GM19397 (cell line): ENCODE data around the gene NRP1.

Experiments
- ATAC-seq: cut with Tn5 transposase; IDR thresholded peaks from one replicate; pipeline ENCODE4 v1.9.1; 2021; ENCODE audit warnings: mild to moderate bottlenecking, moderate library complexity; ENCODE audit not compliant: unreplicated experiment

The NRP1 gene

DNA sequence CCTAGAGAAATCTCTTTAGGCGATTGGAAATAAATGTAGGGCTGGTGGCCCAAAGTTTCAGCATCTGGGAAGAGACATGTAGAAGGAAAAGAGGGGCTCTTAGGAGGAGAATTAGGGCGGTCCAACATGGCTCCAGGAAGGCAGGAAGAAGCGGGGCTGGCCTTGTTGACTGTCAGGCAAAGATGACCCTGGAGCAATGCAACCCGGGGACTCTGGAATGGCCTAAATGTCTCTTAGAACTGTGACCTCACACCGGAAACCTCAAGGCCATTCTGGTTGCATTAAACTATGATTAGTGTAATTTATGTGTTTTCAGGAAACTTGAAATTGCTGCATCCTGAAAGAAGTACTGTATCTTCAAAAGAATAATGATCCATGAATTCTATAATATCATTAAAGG is 66.8 kb downstream of the NRP1 start:
- ATAC-seq: no peak

DNA sequence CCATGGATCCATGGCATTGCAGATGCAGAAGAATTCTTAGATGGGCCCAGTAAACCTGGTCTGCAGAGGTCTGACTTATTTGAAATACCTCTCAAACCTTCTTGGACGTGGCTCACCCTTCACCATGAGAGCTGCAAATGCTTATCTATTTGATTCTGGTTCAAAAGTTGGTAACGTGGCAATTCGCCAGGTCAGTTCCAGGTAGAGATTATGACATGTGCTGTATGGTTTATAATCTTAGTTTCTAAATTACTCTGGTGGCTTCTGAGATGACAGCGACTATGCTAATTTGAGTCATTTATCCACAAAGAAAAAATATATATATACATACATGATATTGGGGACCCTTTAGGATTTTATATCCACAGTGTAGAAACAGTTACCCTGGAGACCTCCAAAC is 68.8 kb downstream of the NRP1 start:
- ATAC-seq: no peak

DNA sequence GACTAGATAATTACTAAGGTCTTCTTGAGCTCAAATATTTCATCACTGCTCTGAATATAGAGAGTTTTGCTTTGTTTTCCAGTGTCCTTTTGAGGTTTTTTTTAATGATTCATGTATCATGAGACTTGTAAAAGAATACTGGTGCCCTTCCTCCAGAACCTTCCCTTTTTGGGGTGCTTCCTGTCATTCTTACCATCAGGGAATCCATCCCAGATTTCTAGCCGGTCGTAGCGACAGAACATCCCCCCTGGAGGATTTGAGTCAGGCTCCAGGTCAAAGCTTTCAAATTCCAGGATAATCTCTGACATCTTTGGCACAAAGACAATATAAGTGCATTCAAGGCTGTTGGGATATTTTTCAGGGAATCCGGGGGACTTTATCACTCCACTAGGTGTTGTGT is 71.0 kb downstream of the NRP1 start:
- no peak for ATAC-seq

DNA sequence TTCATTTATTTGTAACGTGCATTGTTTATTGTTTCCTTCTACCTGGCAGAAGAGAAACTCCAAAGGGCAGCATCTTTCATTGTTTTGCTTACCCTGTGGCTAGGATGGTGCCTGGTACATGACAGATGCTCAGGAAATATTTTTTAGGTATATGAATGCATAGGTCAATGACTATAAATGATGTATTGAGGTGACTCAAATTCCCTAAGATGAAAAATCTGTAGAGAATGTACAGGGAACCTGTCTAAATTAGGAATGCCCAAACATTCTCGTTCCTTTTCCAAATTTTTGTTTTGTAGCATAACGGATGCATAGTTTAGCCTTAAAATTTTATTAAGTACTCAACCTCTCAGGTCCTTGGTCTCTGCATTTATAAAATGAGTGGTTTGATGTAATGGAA is 71.6 kb downstream of the NRP1 start:
- no peak for ATAC-seq

DNA sequence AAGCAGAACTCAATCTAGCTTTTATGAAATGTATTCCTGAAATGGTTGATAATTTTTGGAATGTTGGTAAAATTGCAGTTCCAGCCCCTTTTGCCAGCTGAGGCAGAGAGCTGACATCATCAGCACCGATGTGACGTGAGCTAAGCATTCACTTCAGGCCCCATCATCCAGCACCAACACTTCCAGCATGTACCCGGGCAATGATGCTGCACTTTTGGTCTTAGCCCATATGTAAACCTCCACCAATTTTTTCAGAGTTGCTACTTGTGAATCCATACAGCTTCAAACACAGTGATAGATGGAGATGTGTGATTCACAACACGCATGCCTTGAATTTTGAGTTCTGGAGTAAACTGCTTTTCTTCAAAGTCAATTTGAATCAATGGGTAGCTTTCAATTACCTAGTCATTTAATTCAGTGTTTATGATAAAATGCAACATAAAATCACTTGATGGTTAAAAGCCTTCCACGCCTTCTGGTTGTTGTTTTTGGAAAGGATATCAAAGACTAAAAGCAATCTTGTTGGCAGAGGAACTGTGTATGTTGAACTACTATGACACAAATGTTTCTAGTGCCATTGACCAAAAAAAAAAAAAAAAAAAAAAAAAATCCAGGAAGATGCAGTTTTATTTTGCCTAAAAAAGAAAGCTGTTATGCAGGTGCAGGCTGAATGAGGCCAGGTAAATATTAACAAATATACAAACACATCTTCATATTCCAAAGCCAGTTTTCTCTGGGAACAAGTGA is 73.9 kb downstream of the NRP1 start:
- no peak for ATAC-seq

DNA sequence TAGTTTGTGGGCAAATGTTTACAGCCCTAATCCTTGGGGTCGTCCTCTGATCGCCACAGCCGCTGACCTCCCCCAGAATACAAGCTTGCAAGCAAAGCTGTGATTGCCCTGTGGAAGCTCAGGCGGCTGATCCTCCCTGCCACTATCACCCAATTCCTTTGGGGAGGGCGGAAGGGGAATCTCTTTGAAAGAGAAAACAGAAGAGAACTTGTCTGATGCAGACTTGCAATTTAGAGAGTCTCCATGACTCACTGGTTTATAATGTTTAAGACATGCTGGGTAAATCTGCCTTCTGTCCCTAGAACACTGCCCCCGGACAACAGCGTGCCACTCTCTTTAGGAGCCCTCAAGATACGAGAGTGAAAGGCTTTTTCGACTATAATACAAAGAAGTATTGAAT is 75.5 kb downstream of the NRP1 start:
- ATAC-seq: no peak

DNA sequence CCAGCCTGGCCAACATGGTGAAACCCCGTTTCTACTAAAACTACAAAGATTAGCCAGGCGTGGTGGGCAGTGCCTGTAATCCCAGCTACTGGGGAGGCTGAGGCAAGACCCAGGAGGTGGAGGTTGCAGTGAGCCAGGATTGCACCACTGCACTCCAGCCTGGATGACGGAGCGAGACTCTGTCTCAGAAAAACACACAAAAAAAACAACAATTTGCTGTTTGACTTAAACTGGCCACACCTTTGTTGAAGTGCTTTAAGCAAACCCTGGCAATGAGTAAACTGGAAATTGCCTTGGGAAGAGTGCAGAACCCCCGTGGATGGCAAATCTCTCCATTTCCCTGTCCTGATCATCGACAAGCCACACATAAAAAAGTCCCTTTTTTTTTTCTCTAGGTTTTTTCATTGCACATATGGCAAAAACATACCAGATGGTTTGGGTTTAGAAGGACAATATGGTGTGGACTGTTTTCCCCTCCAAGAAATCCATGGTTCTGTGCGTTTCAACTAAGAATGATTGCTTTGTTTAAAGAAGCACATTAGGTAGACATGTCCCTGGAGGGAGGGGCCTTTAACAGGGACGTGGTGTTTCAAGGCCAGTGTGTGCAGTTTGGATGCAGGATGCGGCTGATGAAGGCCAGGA is 76.9 kb downstream of the NRP1 start:
- no peak for ATAC-seq

DNA sequence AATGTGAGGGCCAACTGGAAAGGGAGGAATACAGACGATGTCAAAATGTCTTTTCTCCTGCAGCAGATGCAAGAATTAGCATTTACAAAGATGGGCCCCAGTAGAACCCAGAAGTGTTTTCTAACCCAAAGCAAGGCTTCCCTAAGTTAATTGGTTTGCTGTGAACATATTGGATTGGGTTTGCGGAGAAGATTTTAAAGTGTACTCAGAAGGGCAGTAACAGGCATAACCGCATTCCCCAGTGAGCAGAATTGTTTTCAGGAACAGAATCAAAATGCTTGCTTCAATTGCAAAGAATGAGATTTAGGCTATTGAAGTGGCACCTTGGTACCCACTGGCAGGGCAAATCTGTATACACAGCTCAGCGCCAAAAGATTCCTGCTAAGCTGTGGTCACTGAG is 78.0 kb downstream of the NRP1 start:
- ATAC-seq: no peak

DNA sequence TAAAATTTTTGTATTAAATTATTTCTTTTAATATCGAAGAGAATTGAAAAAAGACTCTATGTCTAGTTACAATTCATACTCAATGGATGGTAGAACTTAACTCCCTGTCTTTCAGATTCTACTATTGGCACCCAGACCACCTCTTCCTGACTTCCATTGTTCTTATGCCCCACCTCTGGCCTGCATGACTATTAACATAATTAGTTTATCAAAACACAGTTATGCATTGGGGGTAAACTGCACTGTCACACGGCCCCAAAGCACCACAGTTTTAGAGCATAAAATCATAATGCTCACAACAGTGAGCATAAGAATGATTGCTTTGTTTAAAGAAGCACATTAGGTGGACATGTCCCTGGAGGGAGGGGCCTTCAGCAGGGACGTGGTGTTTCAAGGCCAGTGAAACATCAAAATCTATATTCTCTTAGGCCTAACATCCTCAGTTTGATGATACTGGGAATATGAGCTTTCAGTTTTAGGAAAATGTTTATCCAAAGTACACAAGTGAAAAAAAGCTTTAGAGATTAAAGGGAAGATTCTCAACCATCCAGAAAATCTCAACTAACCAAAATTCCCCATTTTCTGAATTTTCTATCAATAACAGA is 79.8 kb downstream of the NRP1 start:
- ATAC-seq: no peak

DNA sequence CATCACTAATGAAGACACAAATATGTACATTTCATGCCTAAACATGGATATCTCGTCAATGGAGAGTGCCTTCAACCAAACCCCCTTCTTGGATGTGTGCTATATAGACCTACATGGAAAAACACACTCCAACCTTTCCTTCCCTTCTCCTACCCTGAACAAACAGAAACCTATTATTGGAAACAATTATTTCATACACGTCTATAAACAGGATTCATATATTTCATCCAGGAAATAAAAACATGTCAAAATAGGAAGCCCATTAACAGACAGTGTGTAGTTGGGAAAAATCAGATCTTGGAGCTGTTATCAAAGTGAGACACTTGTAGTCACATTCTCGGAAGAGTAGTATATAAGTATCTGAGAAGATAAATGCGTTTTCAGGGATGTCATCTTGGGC is 81.1 kb downstream of the NRP1 start:
- ATAC-seq: no peak

DNA sequence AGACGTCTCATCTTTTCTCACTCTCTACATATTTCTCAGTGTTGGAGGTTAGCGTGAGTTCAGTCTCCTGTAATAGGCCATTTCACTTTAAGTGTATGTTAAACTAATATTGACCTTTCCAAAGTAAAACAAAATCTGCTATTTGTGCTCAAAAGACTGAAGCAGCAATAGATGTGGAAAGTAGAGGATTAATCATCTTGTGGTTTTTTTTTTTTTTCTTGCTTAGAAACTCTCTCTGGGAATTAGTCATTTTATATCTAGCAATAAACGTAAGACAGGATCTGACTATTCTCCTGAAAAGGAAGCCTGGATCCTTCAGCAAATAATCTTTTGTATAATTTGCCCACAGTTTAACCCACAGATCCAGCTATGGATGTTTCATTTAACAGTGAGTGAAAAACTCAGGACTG is 81.7 kb downstream of the NRP1 start:
- no peak for ATAC-seq

DNA sequence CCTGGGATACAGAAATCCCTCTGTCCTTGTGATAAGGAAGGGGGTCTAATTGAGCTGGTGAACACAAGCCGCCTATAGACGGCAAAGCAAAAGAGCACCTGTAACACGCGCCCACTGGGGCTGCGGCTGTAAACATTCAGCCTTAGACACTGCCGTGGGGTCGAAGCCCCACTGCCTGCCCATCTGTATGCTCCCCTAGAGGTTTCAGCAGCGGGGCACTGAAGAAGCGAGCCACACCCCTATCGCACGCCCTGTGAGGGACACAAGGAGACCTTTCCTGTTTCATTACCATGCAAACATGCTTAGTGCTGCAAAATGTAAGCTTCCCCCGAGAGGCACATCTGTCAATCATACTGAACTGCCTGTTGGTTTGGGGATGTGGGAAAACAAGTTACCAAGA is 82.1 kb downstream of the NRP1 start:
- ATAC-seq: no peak

DNA sequence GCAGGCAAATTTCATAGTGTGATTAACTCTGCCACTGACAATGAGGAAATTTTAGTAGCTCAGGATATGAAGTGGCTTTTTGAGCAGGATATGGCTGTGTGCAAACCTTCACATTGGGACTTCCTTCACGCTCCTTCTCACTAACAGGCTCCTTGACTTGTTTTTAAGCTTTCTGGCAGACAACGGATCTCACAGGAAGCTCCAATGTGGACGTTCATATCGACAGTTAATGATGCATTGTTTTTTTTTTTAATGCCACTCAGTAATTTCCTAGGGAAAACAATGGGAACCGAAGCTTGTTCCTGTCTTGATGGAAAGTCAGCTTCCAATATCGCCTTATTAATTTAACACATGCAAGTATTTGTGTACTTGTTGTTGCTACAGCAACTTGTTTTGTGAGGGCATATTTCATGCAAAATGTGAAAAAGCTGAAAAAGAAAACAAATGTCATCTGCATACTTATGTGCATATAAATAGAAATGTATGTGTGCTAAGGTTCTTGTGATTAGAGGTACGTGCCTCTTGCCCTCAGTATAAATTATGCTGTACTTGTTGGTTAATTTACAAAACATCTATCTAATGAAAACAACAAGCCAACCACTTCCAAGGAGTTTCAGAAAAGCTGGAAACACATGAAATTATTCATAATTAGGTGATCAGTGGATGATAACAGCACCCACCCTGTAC is 84.7 kb downstream of the NRP1 start:
- no peak for ATAC-seq

DNA sequence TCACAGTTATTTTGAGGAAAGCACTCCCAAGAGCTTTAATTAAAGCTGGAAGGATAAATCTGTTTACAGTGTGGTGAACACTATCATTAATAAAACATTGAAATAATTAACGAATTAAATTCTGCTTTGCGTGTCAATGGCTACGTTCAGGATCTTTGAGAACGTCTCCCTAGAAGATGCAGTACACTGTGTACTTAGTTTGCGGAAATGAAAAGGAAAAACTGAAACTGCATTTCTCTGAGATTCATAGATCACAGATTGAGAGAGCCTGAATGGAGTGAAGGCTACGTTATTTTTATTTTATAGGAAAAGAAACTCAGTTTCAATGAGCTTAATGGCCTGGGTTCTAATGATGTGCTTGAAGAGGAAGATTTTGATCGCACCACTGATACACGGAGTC is 85.3 kb downstream of the NRP1 start:
- ATAC-seq: no peak

DNA sequence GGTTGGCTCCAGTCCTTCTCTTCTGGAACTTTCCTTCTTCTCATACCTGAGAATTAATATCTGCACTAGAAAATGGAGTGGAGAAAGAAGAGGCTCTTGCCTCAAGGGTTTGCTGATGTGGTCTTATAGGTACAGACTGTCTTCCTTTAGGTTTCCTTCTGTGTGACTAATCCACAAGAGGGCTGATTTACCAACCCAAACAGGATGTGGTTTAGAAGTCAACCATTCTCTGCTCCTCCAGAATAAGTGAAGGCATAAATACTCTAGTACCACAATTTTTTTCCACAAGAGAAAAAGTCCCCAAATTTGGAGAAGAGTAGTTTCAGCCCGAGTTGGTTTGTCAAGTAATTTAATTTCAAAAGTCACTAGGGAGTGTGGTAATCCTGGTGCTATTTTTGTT is 85.8 kb downstream of the NRP1 start:
- ATAC-seq: no peak

DNA sequence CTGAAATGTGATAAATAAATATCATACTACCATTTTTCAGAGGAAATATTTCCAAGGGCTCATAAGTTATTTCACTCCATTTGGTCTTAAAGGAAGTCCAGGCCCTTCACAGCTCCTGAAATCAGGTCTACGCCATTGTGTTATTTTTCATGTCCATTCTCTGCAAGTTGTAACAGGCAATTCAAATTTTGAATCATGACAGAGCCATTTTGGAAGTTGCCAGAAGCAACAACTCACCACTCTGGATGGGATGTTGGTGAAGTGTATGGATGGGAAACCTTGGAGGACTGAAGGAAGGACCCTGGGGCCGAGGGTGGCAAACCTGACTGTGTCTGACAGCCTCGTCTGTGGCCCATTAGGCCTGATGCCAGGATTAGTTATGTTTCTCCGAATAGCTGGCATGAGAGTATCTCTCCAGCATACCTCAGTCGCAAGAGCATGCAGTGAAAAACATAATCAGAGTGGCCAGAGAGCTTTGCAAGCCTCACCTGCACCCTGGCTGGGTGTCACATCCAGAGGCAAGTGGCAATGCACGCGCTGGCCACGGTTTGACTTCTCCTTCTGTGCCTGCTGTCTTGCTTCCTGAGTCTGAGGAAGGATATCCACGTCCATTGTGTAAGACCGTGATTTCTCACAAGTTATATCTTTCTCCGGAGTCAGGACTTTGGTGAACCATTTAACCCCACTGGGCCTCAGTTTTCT is 87.1 kb downstream of the NRP1 start:
- ATAC-seq: no peak

DNA sequence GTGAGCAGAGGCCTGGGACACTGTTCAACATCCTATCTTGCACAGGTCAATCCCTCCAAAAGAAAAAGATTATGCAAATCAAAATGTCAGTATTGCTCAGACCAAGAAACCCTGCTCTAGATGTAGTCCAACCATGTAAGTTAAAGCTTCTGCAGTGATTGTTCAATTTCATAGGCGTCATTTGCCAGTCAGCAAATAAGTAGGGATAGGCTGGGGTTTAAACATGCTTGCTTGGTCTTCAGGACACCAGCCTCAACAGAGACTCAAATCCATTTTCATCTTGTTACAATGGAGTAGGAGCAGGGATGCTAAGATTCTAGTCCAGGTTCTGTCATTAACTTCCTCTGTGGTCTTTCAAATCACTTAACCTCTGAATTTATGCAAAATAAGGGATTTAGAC is 89.1 kb downstream of the NRP1 start:
- ATAC-seq: no peak

DNA sequence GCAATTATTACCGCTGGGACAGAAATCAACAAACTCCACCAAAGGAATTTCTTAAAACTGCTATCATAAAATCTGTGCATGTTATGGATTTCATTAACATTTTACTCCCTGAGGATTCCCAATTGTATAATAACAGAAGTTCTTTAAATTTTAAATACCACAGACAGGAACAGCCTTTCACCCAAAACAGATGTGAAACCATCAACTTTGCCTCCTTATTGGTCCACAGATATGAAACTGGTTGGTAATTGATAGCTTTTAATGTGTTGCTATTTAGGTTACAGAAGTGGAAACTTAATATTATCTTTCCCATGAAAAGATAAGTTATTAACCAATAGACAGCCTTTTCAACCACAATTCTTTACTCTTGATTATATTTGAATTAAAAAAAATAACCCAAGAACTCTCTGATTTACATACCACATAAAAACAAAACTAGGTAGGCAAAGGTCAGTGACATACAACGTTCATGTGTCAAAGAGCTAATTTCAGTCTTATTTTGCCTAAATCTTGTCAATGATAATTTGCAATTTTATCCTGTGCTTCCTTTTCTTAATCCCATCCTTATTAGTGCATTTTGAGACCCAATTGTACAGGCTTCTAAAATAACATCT is 90.0 kb downstream of the NRP1 start:
- peak; percentile 51 for ATAC-seq

DNA sequence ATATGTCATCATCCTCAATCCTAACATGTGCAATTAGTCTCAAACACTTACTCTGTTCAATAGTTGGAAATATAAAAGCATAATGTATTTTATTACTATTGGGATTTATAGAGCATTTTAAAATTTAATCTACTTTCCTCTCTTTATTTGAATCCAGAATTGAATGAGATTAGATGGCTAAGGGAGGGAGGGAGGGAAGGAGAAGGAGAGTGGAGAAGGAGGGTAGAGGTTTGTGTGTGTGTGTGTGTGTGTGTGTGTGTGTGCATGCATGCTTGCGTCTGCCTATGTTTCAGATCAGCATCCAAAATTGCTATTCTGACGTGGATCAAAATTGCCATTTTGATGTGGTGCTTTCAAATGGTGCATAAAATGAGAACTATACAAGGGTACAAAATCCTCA is 90.8 kb downstream of the NRP1 start:
- no peak for ATAC-seq

DNA sequence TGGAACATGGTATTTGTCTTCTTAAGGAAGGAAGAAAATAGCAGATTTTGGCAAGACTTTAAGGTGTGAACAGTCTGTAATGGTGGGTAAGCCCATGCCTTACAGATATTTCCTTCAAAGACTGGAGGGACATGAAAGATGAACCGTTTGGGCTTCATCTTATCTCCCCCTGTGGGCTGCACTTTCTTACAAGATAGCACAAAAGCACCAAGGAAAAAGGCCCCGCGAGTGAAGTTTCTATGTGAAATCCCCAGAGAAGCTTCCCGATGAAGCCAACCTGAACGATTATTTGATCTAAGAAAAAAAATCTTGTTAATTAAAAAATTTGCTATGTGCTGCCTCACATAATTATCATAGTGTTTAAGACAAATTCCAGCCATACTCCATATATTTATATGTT is 91.5 kb downstream of the NRP1 start:
- ATAC-seq: no peak

DNA sequence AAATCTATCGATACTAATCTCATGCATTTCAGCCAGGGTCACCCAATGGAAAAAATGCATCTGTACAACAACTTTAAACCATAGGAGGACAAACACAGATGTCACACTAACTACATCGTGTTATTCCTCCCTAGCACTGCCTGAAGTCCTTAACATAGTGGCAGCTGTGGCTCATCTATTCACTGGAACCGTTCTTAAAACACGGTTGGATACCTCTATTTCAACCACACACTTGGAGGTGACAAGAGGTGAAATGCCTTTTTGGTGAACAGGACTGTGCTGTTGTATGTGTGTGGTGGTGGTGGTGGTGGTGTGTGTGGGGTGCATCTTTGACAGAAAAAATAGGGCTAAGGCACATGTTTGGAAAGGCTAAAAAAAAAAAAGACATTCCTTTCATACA is 93.1 kb downstream of the NRP1 start:
- ATAC-seq: no peak
